Activated T-helper 17 cell treated with anti-CD3 and anti-CD28 coated beads, Interleukin-2, amount 50 U/mL, for 72 hours (primary cell): ENCODE measurements around the gene RALGPS2. TPM values are rescaled to one million over a fixed set of nuclear protein-coding genes. Genes with fewer than 3 reads are reported as not detected.

Experiments
- ATAC-seq: fragments of 150-1000 bp; cut with Tn5 transposase; replicated peaks from 2 replicates; pipeline ENCODE4 v1.10.0; 2021; ENCODE audit warnings: mild to moderate bottlenecking, moderate library complexity
- H3K27ac Mint-ChIP-seq: one replicate; pipeline ENCODE4 v1.8.0; 2022; ENCODE audit warnings: mixed read lengths
- H3K27me3 Mint-ChIP-seq: one replicate; pipeline ENCODE4 v1.8.0; 2022; ENCODE audit warnings: mixed read lengths
- H3K36me3 Mint-ChIP-seq: one replicate; pipeline ENCODE4 v1.8.0; 2022; ENCODE audit warnings: low read depth, mild to moderate bottlenecking, mixed read lengths
- H3K4me1 Mint-ChIP-seq: one replicate; pipeline ENCODE4 v1.8.0; 2022; ENCODE audit warnings: mixed read lengths
- H3K4me3 Mint-ChIP-seq: one replicate; pipeline ENCODE4 v1.8.0; 2022; ENCODE audit warnings: mild to moderate bottlenecking, mixed read lengths
- H3K9me3 Mint-ChIP-seq: one replicate; pipeline ENCODE4 v1.8.0; 2022; ENCODE audit warnings: mixed read lengths
- total RNA-seq, 2 donors: library from RNA; stranded (reverse); gene quantifications; one replicate each; pipeline ENCODE4 v1.2.3, GENCODE V29; 2022

Gene RALGPS2
- total RNA-seq, 2 donors from 2014 or later: 0.63 to 4.4 TPM

DNA sequence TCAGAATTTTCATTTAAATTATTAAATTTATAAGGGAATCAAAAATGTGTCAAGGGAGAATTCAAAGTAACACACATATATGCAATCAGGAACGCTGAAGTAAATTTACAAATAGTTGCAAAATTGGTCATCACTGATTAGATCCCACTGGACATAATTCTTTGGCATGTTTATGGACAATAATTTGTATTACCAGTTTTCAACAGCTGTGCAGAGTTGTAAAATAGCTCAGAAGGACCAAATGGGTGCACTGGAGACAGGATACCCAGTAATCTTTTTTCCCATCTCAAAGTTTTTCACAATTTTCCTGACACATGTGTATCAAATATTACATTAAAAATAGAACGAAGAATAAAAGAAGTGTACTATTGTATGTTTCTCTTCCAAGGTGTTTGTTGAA lies 149.9 kb downstream of the RALGPS2 start:
- H3K4me1 Mint-ChIP-seq: no peaks in the 10 kb centered on the region
- no peak overlapping the region for H3K4me3 Mint-ChIP-seq
- no peaks in the 10 kb centered on the region for H3K9me3 Mint-ChIP-seq
- no peak overlapping the region for H3K27ac Mint-ChIP-seq
- no peak for ATAC-seq
- H3K27me3 Mint-ChIP-seq: no peaks in the 10 kb centered on the region
- no peaks in the 10 kb centered on the region for H3K36me3 Mint-ChIP-seq

DNA sequence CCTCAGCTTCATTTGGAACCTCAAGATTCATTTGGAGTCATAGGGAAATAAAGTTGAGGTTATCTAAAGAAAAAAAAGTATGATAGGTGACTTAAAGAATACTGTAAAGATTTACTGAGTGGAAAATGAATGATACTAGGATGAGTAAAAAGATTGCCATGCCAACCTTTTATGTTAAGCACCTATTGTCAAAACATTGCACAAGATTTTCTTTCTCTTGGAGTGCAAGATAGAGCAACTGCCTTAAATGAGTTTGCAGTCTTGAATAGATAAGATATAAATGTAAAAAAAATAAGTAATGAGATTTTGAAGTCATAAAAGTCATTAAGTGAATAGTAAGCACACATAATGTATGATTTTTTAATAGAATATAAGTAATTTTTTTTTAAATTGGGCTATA lies 150.9 kb downstream of the RALGPS2 start:
- Mint-ChIP-seq H3K9me3 (no peaks in the 10 kb centered on the region), H3K36me3 (no peaks in the 10 kb centered on the region), H3K4me1 (no peaks in the 10 kb centered on the region), H3K27me3 (no peaks in the 10 kb centered on the region), H3K4me3 (no peak overlapping the region), H3K27ac (no peak overlapping the region)
- ATAC-seq: no peak

DNA sequence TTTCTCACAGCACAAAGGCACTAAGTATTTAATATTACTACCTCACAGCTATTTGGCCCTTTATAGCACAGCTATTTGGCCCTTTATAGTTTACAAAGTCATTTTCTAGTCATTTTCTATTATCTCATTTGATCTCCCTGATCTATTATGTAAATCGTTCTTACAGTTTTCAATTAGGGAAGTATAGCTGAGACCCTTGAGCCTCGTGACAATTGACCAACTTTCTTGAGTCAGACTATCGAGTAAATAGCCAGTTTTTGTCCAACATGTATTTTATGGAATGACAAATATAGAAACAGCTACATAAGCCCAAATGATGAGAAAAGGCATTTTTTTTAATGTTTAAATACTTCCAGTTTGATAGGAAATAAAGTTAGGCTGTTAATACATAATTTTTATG lies 152.9 kb downstream of the RALGPS2 start:
- ATAC-seq: no peak
- Mint-ChIP-seq H3K27me3 (no peaks in the 10 kb centered on the region), H3K4me1 (no peaks in the 10 kb centered on the region), H3K9me3 (no peaks in the 10 kb centered on the region), H3K27ac (no peak overlapping the region), H3K36me3 (no peaks in the 10 kb centered on the region), H3K4me3 (no peak overlapping the region)

DNA sequence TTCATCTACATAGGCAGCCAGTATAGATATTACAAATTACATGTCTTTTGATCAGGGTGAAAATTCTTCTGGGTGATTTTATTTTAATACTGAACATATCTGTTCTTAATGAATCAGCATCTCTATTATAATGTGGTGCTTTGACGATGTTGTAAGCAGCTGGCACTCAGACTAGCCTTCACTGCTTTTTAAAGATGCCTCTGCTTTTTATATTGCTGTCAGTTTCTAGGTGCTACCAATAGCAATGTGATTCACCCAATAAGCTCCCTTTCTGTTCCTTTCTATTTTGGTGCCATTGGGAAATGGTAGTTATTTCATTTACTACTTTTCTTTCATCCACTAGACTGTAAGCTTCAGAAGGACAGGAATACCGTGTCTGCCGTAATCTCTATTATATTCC lies 156.9 kb downstream of the RALGPS2 start:
- no peak for ATAC-seq
- Mint-ChIP-seq H3K4me1 (no peaks in the 10 kb centered on the region), H3K9me3 (no peaks in the 10 kb centered on the region), H3K27me3 (no peaks in the 10 kb centered on the region), H3K4me3 (no peak overlapping the region), H3K36me3 (peaks cover 7% of the 10 kb centered on the region), H3K27ac (no peak overlapping the region)

DNA sequence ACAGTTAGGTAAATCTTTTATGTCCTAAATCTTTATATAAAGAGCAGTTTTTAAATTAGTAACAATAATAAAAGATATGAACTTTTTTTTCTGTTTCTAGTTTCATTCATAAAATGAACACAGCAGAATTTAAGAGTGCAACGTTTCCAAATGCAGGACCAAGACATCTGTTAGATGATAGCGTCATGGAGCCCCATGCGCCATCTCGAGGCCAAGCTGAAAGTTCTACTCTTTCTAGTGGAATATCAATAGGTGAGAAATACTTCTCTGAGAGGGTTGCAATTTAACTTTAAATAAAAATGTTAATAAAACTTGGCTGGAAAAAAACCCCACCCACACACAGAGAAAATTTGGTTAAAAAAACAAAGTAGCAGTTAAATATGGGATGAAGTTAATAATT lies 160.8 kb downstream of the RALGPS2 start:
- no peaks in the 10 kb centered on the region for H3K27me3 Mint-ChIP-seq
- H3K9me3 Mint-ChIP-seq: no peaks in the 10 kb centered on the region

DNA sequence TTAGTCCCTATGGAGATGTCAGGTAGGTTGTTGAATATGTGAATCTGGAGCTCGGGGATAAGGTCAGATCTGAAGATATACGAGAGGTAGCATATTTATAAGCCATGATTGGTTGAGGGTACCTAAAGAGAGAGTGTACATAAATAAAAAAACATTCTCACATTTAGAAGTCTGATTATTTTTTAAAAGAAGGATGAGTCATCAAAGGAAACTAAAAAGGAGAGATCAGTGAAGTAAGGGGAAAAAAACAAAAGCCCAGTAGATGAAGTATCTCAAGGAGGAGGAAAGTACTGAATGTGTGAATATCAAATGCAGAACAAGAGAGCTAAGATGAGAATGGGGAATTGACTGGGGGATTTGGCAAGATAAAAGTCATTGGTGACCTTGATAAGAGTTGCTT lies 161.5 kb downstream of the RALGPS2 start:
- no peak overlapping the region for H3K4me3 Mint-ChIP-seq
- no peaks in the 10 kb centered on the region for H3K27me3 Mint-ChIP-seq
- H3K27ac Mint-ChIP-seq: no peak overlapping the region
- ATAC-seq: no peak
- H3K4me1 Mint-ChIP-seq: no peaks in the 10 kb centered on the region
- H3K9me3 Mint-ChIP-seq: no peaks in the 10 kb centered on the region
- H3K36me3 Mint-ChIP-seq: peaks cover 15% of the 10 kb centered on the region

More for the DNA sequence above, 160.8 kb downstream of the RALGPS2 start:
- Mint-ChIP-seq H3K36me3 (peaks cover 15% of the 10 kb centered on the region), H3K27ac (no peak overlapping the region), H3K4me3 (no peak overlapping the region), H3K4me1 (no peaks in the 10 kb centered on the region)
- no peak for ATAC-seq

DNA sequence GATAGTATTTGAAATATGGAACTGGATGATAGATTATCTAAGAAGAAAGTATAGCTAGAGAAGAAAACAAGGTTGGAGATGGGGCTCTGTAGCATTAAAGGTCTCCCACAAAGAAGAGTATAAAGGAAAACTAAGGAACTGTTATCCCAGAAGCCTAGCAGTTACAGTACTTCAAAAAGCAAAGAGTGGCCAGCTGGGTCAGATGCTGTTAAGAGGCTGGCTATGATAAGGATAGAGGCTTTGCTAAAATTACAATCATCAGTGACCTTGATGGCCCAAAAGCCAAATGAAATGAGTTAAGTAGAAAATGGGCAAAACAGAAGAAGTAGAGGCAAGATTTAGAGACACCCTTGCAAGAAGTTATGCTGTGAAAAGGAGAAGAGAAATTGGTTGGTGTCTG lies 170.9 kb downstream of the RALGPS2 start:
- no peak for ATAC-seq
- no peaks in the 10 kb centered on the region for H3K27me3 Mint-ChIP-seq
- peaks cover 19% of the 10 kb centered on the region for H3K36me3 Mint-ChIP-seq
- H3K4me3 Mint-ChIP-seq: no peak overlapping the region
- peaks cover 10% of the 10 kb centered on the region for H3K9me3 Mint-ChIP-seq
- peaks cover 4% of the 10 kb centered on the region for H3K4me1 Mint-ChIP-seq
- no peak overlapping the region for H3K27ac Mint-ChIP-seq

DNA sequence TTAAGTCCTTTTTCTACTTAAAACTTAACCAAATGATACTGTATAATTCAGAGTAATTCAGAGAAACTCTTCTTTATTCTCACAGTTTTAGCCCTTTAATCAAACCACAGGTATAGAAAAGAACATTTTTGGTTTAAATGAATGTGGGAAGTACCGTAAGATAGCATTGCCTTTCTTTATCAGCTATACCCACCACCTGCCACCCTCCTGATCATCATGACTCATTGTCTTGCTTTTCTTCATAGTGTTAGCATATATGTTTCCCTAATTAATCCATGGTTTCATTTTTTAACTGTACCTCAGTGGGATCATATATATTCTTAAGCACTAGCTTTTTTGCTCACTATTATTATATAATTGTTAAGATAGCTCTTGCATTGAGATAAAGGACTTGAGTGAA lies 173.4 kb downstream of the RALGPS2 start:
- Mint-ChIP-seq H3K36me3 (peaks cover 19% of the 10 kb centered on the region), H3K27me3 (no peaks in the 10 kb centered on the region), H3K4me1 (peaks cover 4% of the 10 kb centered on the region), H3K9me3 (peaks cover 10% of the 10 kb centered on the region), H3K27ac (no peak overlapping the region), H3K4me3 (no peak overlapping the region)
- peak; percentile 60 for ATAC-seq

DNA sequence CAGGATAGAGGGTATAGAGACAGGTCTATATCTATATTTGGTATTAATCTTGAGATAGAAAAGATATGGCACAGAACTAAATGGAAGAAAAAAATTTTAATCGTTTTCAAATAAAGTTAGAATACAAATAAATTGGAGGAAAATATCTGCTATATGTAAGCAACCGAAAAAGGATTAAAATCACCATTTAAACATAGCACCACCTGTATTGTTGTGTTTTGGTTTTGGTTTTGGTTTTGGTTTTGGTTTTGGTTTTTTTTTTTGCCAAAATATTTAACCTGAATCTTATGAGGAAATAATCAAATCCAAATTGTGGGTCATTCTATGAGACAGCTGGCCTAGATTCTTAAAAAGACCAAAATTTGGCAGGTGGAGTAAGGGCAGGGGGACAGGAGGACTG lies 174.4 kb downstream of the RALGPS2 start:
- H3K36me3 Mint-ChIP-seq: peaks cover 14% of the 10 kb centered on the region
- no peak overlapping the region for H3K27ac Mint-ChIP-seq
- H3K27me3 Mint-ChIP-seq: no peaks in the 10 kb centered on the region
- H3K4me3 Mint-ChIP-seq: no peak overlapping the region
- H3K9me3 Mint-ChIP-seq: peaks cover 10% of the 10 kb centered on the region
- peaks cover 4% of the 10 kb centered on the region for H3K4me1 Mint-ChIP-seq
- ATAC-seq: no peak

DNA sequence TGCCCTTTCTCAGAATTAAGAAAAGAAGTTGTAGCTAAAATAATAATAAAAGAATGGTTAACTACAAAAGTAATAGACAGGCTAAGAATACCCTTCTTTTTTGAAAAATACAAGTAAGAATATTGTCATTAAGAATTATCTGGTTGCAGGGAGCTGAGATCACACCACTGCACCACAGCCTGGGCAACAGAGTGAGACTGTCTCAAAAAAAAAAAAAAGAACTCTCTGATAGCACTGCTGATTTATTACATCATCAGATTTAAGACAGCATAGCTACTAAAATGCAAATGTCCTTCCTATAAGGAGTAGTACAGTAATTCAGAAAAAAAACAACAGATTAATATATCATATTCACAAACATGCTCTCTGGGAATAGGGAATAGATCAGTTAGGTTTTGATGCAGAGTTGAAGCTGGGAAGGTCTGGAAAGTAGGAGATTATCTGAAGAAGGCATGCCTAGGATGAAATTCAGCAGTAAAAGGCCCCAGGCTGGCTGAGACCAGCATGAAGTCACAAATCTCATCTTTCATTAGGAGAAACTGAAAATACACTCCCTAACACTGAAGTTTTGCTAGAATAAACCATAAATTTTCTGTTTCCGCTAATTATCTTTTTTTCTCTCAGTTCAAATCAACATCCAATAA lies 176.6 kb downstream of the RALGPS2 start:
- peaks cover 4% of the 10 kb centered on the region for H3K4me1 Mint-ChIP-seq
- H3K4me3 Mint-ChIP-seq: no peak overlapping the region
- no peak for ATAC-seq

DNA sequence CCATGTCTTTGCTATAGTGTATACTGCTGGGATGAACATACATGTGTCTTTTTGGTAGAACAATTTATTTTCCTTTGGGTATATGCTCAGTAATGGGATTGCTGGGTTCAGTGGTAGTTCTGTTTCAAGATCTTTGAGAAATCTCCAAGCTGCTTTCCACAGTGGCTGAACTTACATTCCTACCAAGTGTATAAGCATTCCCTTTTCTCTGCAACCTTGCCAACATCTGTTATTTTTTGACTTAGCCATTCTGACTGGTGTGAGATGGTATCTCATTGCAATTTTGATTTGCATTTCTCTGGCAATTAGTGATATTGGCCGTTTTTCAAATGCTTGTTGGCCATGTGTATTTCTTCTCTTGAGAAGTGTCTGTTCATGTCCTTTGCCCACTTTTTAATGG lies 183.3 kb downstream of the RALGPS2 start:
- Mint-ChIP-seq H3K4me3 (no peak overlapping the region), H3K4me1 (no peaks in the 10 kb centered on the region), H3K36me3 (peaks cover 21% of the 10 kb centered on the region), H3K27me3 (no peaks in the 10 kb centered on the region), H3K9me3 (no peaks in the 10 kb centered on the region), H3K27ac (no peak overlapping the region)
- no peak for ATAC-seq

More for the DNA sequence above, 176.6 kb downstream of the RALGPS2 start:
- Mint-ChIP-seq H3K9me3 (no peaks in the 10 kb centered on the region), H3K27me3 (no peaks in the 10 kb centered on the region), H3K27ac (no peak overlapping the region), H3K36me3 (no peaks in the 10 kb centered on the region)

DNA sequence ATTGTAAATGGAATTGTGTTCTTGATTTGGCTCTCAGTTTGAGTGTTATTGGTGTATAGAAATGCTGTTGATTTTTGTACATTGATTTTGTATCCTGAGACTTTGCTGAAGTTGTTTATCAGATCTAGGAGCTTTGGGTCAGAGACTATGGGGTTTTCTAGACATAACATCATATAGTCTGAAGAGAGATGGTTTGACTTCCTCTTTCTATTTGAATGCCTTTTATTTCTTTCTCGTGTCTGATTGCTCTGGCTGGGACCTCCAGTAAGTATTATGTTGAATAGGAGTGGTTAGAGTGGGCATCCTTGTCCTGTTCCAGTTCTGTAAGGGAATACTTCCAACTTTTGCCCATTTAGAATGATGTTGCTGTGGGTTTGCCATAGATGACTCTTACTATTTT lies 185.0 kb downstream of the RALGPS2 start:
- Mint-ChIP-seq H3K36me3 (peaks cover 26% of the 10 kb centered on the region), H3K4me1 (no peaks in the 10 kb centered on the region), H3K27me3 (peaks cover 3% of the 10 kb centered on the region), H3K4me3 (no peak overlapping the region), H3K27ac (no peak overlapping the region), H3K9me3 (no peaks in the 10 kb centered on the region)
- ATAC-seq: no peak

DNA sequence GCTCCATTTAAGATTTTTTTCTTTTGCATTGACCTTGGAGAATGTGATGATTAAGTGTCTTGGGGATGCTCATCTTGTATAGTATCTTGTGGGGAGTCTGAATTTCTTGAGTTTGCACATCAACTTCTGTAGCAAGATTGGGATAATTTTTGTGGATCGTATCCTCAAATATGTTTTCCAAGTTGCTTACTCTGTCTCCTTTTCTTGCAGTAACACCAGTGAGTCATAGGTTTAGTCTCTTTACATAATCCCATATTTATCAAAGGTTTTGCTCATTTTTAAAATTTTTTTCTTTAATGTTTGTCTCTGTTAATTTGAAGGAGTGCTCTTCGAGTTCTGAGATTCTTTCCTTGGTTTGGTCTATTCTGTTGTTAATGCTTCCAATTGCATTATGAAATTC lies 187.6 kb downstream of the RALGPS2 start:
- no peaks in the 10 kb centered on the region for H3K9me3 Mint-ChIP-seq
- H3K27ac Mint-ChIP-seq: no peak overlapping the region
- no peak for ATAC-seq
- H3K4me3 Mint-ChIP-seq: no peak overlapping the region
- peaks cover 43% of the 10 kb centered on the region for H3K36me3 Mint-ChIP-seq
- H3K4me1 Mint-ChIP-seq: no peaks in the 10 kb centered on the region
- peaks cover 3% of the 10 kb centered on the region for H3K27me3 Mint-ChIP-seq

DNA sequence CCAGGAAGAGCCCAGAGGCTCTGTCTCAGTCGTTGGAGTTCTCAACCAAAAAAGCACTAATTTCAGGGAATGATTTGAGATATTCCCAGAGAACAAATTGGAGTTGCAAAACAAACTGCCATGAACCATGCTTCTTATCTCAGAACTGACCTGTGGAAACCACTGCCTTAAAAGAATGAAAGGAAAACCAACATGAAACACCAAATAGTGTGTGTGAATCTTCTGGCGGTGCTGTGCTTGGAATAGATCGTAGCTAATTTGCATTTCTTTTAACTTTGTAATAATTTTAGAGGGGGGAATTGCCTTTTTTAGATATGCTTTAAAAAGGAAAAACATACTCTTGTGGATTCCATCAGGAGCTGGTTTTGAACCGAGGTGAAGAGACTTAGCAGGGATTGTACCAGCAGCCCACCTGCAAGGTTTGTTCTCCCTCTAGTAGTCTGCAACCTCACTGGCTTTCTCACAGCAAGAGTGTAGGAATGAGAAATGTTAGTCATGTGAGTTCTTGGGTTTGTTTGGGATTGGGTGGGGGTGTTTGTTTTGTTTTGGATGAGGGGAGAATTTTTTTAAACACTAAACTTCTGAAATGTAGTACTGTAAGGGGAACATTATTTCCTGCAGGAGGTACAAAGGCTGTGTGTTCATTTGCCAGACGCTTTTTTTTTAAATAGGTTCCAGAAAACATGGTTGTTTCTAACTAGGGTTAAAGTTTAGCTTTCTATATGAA lies 191.6 kb downstream of the RALGPS2 start:
- ATAC-seq: no peak
- no peaks in the 10 kb centered on the region for H3K4me1 Mint-ChIP-seq
- peaks cover 26% of the 10 kb centered on the region for H3K36me3 Mint-ChIP-seq
- H3K27me3 Mint-ChIP-seq: peaks cover 3% of the 10 kb centered on the region
- no peak overlapping the region for H3K4me3 Mint-ChIP-seq
- H3K27ac Mint-ChIP-seq: no peak overlapping the region
- no peaks in the 10 kb centered on the region for H3K9me3 Mint-ChIP-seq

DNA sequence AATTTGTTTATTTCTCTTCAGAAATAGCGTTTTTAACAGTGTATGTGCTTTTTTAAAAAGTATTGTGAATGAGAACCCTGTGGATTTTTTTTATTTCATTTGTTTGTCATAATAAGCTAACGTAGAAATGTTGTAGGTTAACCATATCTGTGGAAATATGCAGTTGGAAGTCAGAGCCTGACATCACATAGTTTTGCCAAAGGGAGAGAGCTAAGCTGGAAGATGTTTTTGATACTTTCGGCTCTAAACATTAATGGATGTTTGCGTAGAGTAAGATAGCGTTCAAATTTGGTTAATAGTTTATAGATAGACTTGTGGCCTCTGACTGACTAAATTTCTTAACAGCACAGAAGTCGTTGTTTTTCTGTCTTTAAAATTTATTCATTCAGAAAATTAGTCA lies 193.3 kb downstream of the RALGPS2 start:
- H3K9me3 Mint-ChIP-seq: no peaks in the 10 kb centered on the region
- no peak overlapping the region for H3K4me3 Mint-ChIP-seq
- ATAC-seq: no peak
- no peaks in the 10 kb centered on the region for H3K4me1 Mint-ChIP-seq
- peaks cover 21% of the 10 kb centered on the region for H3K36me3 Mint-ChIP-seq
- no peak overlapping the region for H3K27ac Mint-ChIP-seq
- peaks cover 3% of the 10 kb centered on the region for H3K27me3 Mint-ChIP-seq
